ENCODE data around the gene SMIM12.

The SMIM12 gene

GRCh38 chr1:34850382-34850781 lies 9.2 kb downstream of the SMIM12 start:
- DNase-seq (ENCODE audit: insufficient read length, low spot score) = no peak
- FAIRE-seq = no peak
- TF ChIP-seq PAX5 (IDR thresholded peaks at IDR 0.05; ENCODE audit: insufficient read depth, low read length, severe bottlenecking) (no peak), POLR2AphosphoS5 (IDR thresholded peaks at IDR 0.05; ENCODE audit: low read depth, low read length) (no peak), POLR2A (IDR thresholded peaks at IDR 0.05; ENCODE audit: low read depth, low read length) (no peak), POU2F2 (IDR thresholded peaks at IDR 0.05; ENCODE audit: low read depth, low read length) (no peak), SPI1 (IDR thresholded peaks at IDR 0.05; ENCODE audit: low read depth, low read length) (no peak), TAF1 (IDR thresholded peaks at IDR 0.05; ENCODE audit: low read depth, low read length) (no peak)

- no peak for DNase-seq (ENCODE audit: insufficient read length, low spot score)
- TF ChIP-seq POLR2A (IDR thresholded peaks at IDR 0.05; ENCODE audit: low read depth, low read length) = no peak
- TF ChIP-seq TAF1 (IDR thresholded peaks at IDR 0.05; ENCODE audit: low read depth, low read length) = no peak
- TF ChIP-seq PAX5 (IDR thresholded peaks at IDR 0.05; ENCODE audit: insufficient read depth, low read length, severe bottlenecking) = no peak
- TF ChIP-seq SPI1 (IDR thresholded peaks at IDR 0.05; ENCODE audit: low read depth, low read length) = no peak
- TF ChIP-seq POLR2AphosphoS5 (IDR thresholded peaks at IDR 0.05; ENCODE audit: low read depth, low read length) = no peak
- TF ChIP-seq POU2F2 (IDR thresholded peaks at IDR 0.05; ENCODE audit: low read depth, low read length) = no peak
- no peak for FAIRE-seq
These were observed 12.5 kb downstream of the SMIM12 start for GRCh38 chr1:34847094-34847493.

GRCh38 chr1:34846265-34846664 lies 13.3 kb downstream of the SMIM12 start:
- TF ChIP-seq POLR2AphosphoS5 (IDR thresholded peaks at IDR 0.05; ENCODE audit: low read depth, low read length) = no peak
- no peak for TF ChIP-seq PAX5 (IDR thresholded peaks at IDR 0.05; ENCODE audit: insufficient read depth, low read length, severe bottlenecking)
- no peak for TF ChIP-seq POLR2A (IDR thresholded peaks at IDR 0.05; ENCODE audit: low read depth, low read length)
- TF ChIP-seq SPI1 (IDR thresholded peaks at IDR 0.05; ENCODE audit: low read depth, low read length) = no peak
- TF ChIP-seq POU2F2 (IDR thresholded peaks at IDR 0.05; ENCODE audit: low read depth, low read length) = no peak
- TF ChIP-seq TAF1 (IDR thresholded peaks at IDR 0.05; ENCODE audit: low read depth, low read length) = no peak
- DNase-seq (ENCODE audit: insufficient read length, low spot score) (no peak), FAIRE-seq (no peak)

- TF ChIP-seq PAX5 (IDR thresholded peaks at IDR 0.05; ENCODE audit: insufficient read depth, low read length, severe bottlenecking) (no peak), TAF1 (IDR thresholded peaks at IDR 0.05; ENCODE audit: low read depth, low read length) (no peak)
- DNase-seq (ENCODE audit: insufficient read length, low spot score) (no peak), FAIRE-seq (no peak)
These were observed 14.2 kb downstream of the SMIM12 start for GRCh38 chr1:34845131-34845901.

GRCh38 chr1:34844252-34844634 lies 15.3 kb downstream of the SMIM12 start:
- DNase-seq (ENCODE audit: insufficient read length, low spot score) (no peak), FAIRE-seq (no peak)
- TF ChIP-seq PAX5 (IDR thresholded peaks at IDR 0.05; ENCODE audit: insufficient read depth, low read length, severe bottlenecking) (no peak), SPI1 (IDR thresholded peaks at IDR 0.05; ENCODE audit: low read depth, low read length) (no peak), POU2F2 (IDR thresholded peaks at IDR 0.05; ENCODE audit: low read depth, low read length) (no peak), POLR2A (IDR thresholded peaks at IDR 0.05; ENCODE audit: low read depth, low read length) (no peak), POLR2AphosphoS5 (IDR thresholded peaks at IDR 0.05; ENCODE audit: low read depth, low read length) (no peak), TAF1 (IDR thresholded peaks at IDR 0.05; ENCODE audit: low read depth, low read length) (no peak)

DNA sequence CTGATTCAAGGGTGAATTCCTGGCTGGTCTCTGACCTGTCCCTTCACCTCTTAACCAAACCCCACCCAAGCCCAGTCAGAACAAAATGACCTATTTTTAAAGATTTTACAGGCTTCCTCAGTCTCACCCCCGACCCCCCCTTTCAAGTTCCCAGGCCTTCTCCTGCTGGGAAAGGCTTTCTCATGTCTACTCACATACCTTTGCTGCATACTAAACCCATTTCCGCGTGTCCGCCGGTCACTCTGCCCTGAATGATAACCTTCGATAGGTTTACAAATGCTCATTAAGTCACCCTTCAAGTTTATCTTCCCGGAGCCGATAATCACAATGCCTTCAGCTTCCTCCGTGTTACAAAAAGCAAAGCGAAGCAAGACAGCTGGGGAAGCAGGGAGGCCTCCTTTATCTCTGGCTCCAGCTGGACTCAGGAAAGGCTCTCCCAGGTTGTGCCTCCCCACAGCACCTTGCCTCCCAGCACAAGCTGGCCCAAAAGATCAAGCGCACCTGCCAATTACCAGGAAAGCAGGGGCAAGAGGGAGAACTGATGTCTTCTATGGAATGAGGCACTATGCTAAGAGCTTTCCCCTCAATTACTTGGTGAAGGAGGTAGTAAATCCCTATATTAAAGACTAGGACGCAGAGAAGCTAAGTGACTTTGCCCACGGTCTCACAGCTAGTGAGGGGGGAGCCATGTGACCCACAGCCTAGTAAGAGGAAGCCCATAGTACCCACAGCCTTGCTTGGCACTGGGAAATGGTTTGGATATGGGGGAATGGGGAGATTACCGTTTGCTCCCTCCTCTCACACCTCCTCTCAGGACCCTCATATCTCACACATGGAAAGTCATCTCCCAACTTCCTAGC lies 15.9 kb downstream of the SMIM12 start:
- DNase-seq (ENCODE audit: insufficient read length, low spot score) (no peak), FAIRE-seq (no peak)
- TF ChIP-seq PAX5 (IDR thresholded peaks at IDR 0.05; ENCODE audit: insufficient read depth, low read length, severe bottlenecking) (no peak), SPI1 (IDR thresholded peaks at IDR 0.05; ENCODE audit: low read depth, low read length) (no peak), POLR2A (IDR thresholded peaks at IDR 0.05; ENCODE audit: low read depth, low read length) (no peak), POLR2AphosphoS5 (IDR thresholded peaks at IDR 0.05; ENCODE audit: low read depth, low read length) (no peak), POU2F2 (IDR thresholded peaks at IDR 0.05; ENCODE audit: low read depth, low read length) (no peak), TAF1 (IDR thresholded peaks at IDR 0.05; ENCODE audit: low read depth, low read length) (no peak)

DNA sequence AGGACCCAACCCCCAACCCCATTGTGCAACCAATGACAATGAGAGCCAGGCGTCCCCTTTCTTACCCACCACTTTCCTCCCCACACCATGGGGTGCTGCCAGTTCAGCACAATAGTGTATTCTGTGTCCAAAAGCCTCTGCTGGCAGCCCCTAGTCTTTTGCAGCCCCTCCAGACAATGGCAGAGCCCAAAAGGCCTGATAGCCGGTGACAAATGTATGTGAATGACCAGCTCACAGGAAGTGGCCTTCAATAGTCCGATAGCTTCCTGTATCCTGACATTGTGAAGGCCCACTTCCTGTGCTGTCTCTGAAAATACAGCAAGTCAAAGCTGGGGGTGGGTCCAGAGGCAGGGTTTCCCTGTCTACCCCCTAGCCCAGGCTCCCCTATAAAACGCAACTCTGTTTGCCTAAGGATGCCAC lies 16.6 kb downstream of the SMIM12 start:
- FAIRE-seq (no peak), DNase-seq (ENCODE audit: insufficient read length, low spot score) (no peak)
- TF ChIP-seq PAX5 (IDR thresholded peaks at IDR 0.05; ENCODE audit: insufficient read depth, low read length, severe bottlenecking) (no peak), POLR2AphosphoS5 (IDR thresholded peaks at IDR 0.05; ENCODE audit: low read depth, low read length) (no peak), POU2F2 (IDR thresholded peaks at IDR 0.05; ENCODE audit: low read depth, low read length) (no peak), SPI1 (IDR thresholded peaks at IDR 0.05; ENCODE audit: low read depth, low read length) (no peak), POLR2A (IDR thresholded peaks at IDR 0.05; ENCODE audit: low read depth, low read length) (no peak), TAF1 (IDR thresholded peaks at IDR 0.05; ENCODE audit: low read depth, low read length) (no peak)

GRCh38 chr1:34842073-34842472 lies 17.5 kb downstream of the SMIM12 start:
- DNase-seq (ENCODE audit: insufficient read length, low spot score) (no peak), FAIRE-seq (no peak)
- TF ChIP-seq POLR2AphosphoS5 (IDR thresholded peaks at IDR 0.05; ENCODE audit: low read depth, low read length) (no peak), POU2F2 (IDR thresholded peaks at IDR 0.05; ENCODE audit: low read depth, low read length) (no peak), TAF1 (IDR thresholded peaks at IDR 0.05; ENCODE audit: low read depth, low read length) (no peak), POLR2A (IDR thresholded peaks at IDR 0.05; ENCODE audit: low read depth, low read length) (no peak), PAX5 (IDR thresholded peaks at IDR 0.05; ENCODE audit: insufficient read depth, low read length, severe bottlenecking) (no peak)

- DNase-seq (ENCODE audit: insufficient read length, low spot score) = no peak
- TF ChIP-seq POLR2A (IDR thresholded peaks at IDR 0.05; ENCODE audit: low read depth, low read length) = no peak
- TF ChIP-seq PAX5 (IDR thresholded peaks at IDR 0.05; ENCODE audit: insufficient read depth, low read length, severe bottlenecking) = no peak
- no peak for TF ChIP-seq SPI1 (IDR thresholded peaks at IDR 0.05; ENCODE audit: low read depth, low read length)
- no peak for TF ChIP-seq POU2F2 (IDR thresholded peaks at IDR 0.05; ENCODE audit: low read depth, low read length)
- no peak for TF ChIP-seq POLR2AphosphoS5 (IDR thresholded peaks at IDR 0.05; ENCODE audit: low read depth, low read length)
- no peak for TF ChIP-seq TAF1 (IDR thresholded peaks at IDR 0.05; ENCODE audit: low read depth, low read length)
- FAIRE-seq = no peak
These were observed 19.1 kb downstream of the SMIM12 start for GRCh38 chr1:34840426-34840825.

Data from GM12891 (cell line).